Pancreas (tissue), 10 donors: ENCODE data around the gene RAB6A. TPM values are rescaled to one million over a fixed set of nuclear protein-coding genes. Genes with fewer than 3 reads are reported as not detected.

ENCODE experiments used
- ATAC-seq, 4 donors: fragments of 200-7000 bp; cut with Tn5 transposase; one replicate each; pipeline versions ENCODE4 v1.8.0 to v1.9.1; 2020; ENCODE audit warnings: mild to moderate bottlenecking in 4 of 4, moderate library complexity in 4 of 4
- DNase-seq, 6 donors: peaks; one replicate each; pipeline ENCODE4 v3.0.0-alpha.2; 2020
- FAIRE-seq: peaks from 2 replicates; lab custom pipeline; 2012; peaks lifted over from hg19 to GRCh38; lab: Jason Lieb, UNC
- H3K27ac ChIP-seq, 4 donors: fragments of 200-600 bp; sonication (generic); 1 replicate in 3 of 4; 2 replicates in 1 of 4; pipeline versions ENCODE4 v1.5.0 to v1.8.0; 2020
- H3K27me3 ChIP-seq, 4 donors: fragments of 200-600 bp; one replicate each; pipeline ENCODE4 v1.8.0; 2021
- H3K36me3 ChIP-seq, 3 donors: fragments of 200-600 bp; sonication (generic) in 1 of 3; one replicate each; pipeline versions ENCODE4 v1.5.0 to v1.8.0; 2020 to 2021
- H3K4me1 ChIP-seq, 3 donors: fragments of 200-600 bp; one replicate each; pipeline ENCODE4 v1.8.0; 2021
- H3K4me3 ChIP-seq, 4 donors: fragments of 200-600 bp; sonication (generic) in 2 of 4; one replicate each; pipeline versions ENCODE4 v1.5.0 to v1.8.0; 2020 to 2021
- H3K9me3 ChIP-seq, 4 donors: fragments of 200-600 bp; one replicate each; pipeline ENCODE4 v1.8.0; 2021
- CTCF ChIP-seq, 4 donors: fragments of 200-600 bp; sonication (generic) in 3 of 4; IDR thresholded peaks; one replicate each; pipeline versions ENCODE4 v1.5.0 to v1.8.0; 2021; ENCODE audit warnings: antibody characterized with exemption in 4 of 4
- WGBS, 2 donors: extraction: QIAGEN DNeasy Blood & Tissue Kit; methylation state at CpG; one replicate each; pipeline ENCODE4 v1.1.7; 2013; 5-methylcytosine and 5-hydroxymethylcytosine counted together
- intact Hi-C, 3 donors: fragments of 100-400 bp; cut with DNase I; formaldehyde crosslinking; loops; one replicate each; pipeline versions ENCODE4 v1.11.1 to v1.14.2; 2022
- polyA plus RNA-seq, 2 donors: library from polyadenylated mRNA; stranded (reverse); fragments of 200-250 nt; gene quantifications; one replicate each; pipeline ENCODE4 v1.2.3, GENCODE V29; 2013
- total RNA-seq, 6 donors: library from RNA; stranded (reverse); fragmentation: NEBNext Ultra II Directional in 4 of 6; extraction: Animal tissue kit (Norgen Biotek cat#: 25700) in 4 of 6; gene quantifications; one replicate each; pipeline versions ENCODE4 v1.2.1 to v1.2.4, GENCODE V29; 2021 to 2023
- donor health status: healthy with polysubstance abuse.
- donor health status: DM: no; HTN: no; CAD: no; lungs with moderate emphysema.
- donor health status: DM: no; HTN: no; CAD: no.
- donor health status: control.
- donor health status: control.
- donor health status: Bipolar disorder and iron deficiency.
- donor health status: DM: yes; HTN: yes; CAD: no.
- donor health status: DM: no; HTN: no; CAD: no.
- donor health status: DM: no; HTN: no; CAD: no.
- donor health status: DM: yes; HTN: yes; CAD: no.

Gene RAB6A
- total and polyA plus RNA-seq, 8 donors, result 19.2 to 80.5 (median 49.2) TPM

- Histone ChIP-seq H3K27me3 (no peaks in the 10 kb centered on the region), H3K4me3 (no peak overlapping the region), H3K4me1 (peaks cover 0 to 7% (median 0%) of the 10 kb centered on the region in 3 donors), H3K9me3 (no peaks in the 10 kb centered on the region), H3K27ac (no peak overlapping the region), H3K36me3 (peaks cover 0 to 9% (median 0%) of the 10 kb centered on the region in 3 donors)
- WGBS, 2 donors, result 56 to 61% methylated on average over 1 of the region's 1 CpG
- FAIRE-seq, result no peak
- DNase-seq, result no peak
- no peak for TF ChIP-seq CTCF (IDR thresholded peaks at IDR 0.05)
- peak in 1 of 4 donors; percentile 23 for ATAC-seq
- intact Hi-C loops, result no loop called here
Measured at GRCh38 chr11:73716153-73717056, 44.5 kb downstream of the RAB6A start.

- Histone ChIP-seq H3K27ac (no peak overlapping the region), H3K4me1 (peaks cover 0 to 7% (median 0%) of the 10 kb centered on the region in 3 donors), H3K4me3 (no peak overlapping the region), H3K27me3 (no peaks in the 10 kb centered on the region), H3K36me3 (peaks cover 0 to 12% (median 0%) of the 10 kb centered on the region in 3 donors), H3K9me3 (no peaks in the 10 kb centered on the region)
- 92 to 96% methylated on average over 2 of the region's 2 CpGs for WGBS, 2 donors
- intact Hi-C loops, result no loop called here
- TF ChIP-seq CTCF (IDR thresholded peaks at IDR 0.05), result no peak
- ATAC-seq (no peak), DNase-seq (no peak), FAIRE-seq (no peak)
Measured at GRCh38 chr11:73715541-73715940, 45.3 kb downstream of the RAB6A start.

- Histone ChIP-seq H3K27me3 (no peaks in the 10 kb centered on the region), H3K4me3 (no peak overlapping the region), H3K27ac (no peak overlapping the region), H3K9me3 (no peaks in the 10 kb centered on the region), H3K36me3 (peaks cover 0 to 18% (median 0%) of the 10 kb centered on the region in 3 donors), H3K4me1 (no peaks in the 10 kb centered on the region)
- intact Hi-C loops, result no loop called here
- FAIRE-seq (no peak), ATAC-seq (no peak), DNase-seq (no peak)
- TF ChIP-seq CTCF (IDR thresholded peaks at IDR 0.05), result no peak
- 91 to 96% methylated on average over 3 of the region's 3 CpGs for WGBS, 2 donors
Measured at GRCh38 chr11:73710964-73711363, 49.9 kb downstream of the RAB6A start.

DNA sequence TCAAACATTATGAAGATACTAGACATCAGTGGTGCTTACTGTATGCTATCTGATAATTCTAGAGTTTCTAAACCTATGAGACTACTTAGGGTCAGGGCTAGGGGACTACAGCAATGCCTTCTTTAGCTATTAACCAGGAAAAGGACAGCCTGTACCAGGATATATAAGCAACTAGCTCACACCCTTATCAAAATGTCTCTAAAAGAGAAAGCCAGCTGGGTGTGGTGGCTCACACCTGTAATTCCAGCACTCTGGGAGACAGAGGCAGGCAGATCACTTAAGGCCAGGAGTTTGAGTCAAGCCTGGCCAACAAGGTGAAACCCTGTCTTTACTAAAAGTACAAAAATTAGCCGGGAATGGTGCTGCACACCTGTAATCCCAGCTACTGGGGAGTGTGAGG lies 55.8 kb downstream of the RAB6A start:
- no peak for ATAC-seq
- H3K4me3 ChIP-seq, result no peak overlapping the region
- DNase-seq, result no peak
- H3K27me3 ChIP-seq, result no peaks in the 10 kb centered on the region
- no peak overlapping the region for H3K27ac ChIP-seq
- FAIRE-seq, result no peak
- H3K9me3 ChIP-seq, result no peaks in the 10 kb centered on the region
- TF ChIP-seq CTCF (IDR thresholded peaks at IDR 0.05), result no peak
- H3K36me3 ChIP-seq, result peaks cover 0 to 27% (median 4%) of the 10 kb centered on the region in 3 donors
- intact Hi-C loops, result no loop called here
- no peaks in the 10 kb centered on the region for H3K4me1 ChIP-seq
- 88 to 90% methylated on average over 1 of the region's 1 CpG for WGBS, 2 donors
